ENCODE data around the gene OLFM4.

OLFM4 gene

GRCh38 chr13:53005626-53006025 lies 23.0 kb upstream of the OLFM4 start:
- H3K27ac ChIP-seq (ENCODE audit: extremely low read depth, low read depth, low read length): no peak overlapping the region
- H3K4me1 ChIP-seq (ENCODE audit: control insufficient read depth, insufficient read depth, low read length): no peaks in the 10 kb centered on the region
- POLR2A ChIA-PET: no interaction called here
- CTCF ChIA-PET: interaction anchor here (0.7 to 1.0 kb wide), 2 partner anchors 26 to 37 kb away, joined by 4 to 6 read pairs; no protein-coding TSS in a partner anchor
- TF ChIP-seq ZNF692 (tag by site-specific recombination; IDR thresholded peaks at IDR 0.05) (no peak), ZNF626 (tag by site-specific recombination; IDR thresholded peaks at IDR 0.05) (no peak), ZNF350 (tag by site-specific recombination; IDR thresholded peaks at IDR 0.05) (no peak), ZNF449 (tag by site-specific recombination; IDR thresholded peaks at IDR 0.05) (no peak), ZFP69B (tag by site-specific recombination; IDR thresholded peaks at IDR 0.05) (no peak), BCL11A (tag by site-specific recombination; IDR thresholded peaks at IDR 0.05; ENCODE audit: low read depth) (no peak), ZNF274 (IDR thresholded peaks at IDR 0.05; ENCODE audit: low read length) (no peak), ZNF274 (tag by site-specific recombination; IDR thresholded peaks at IDR 0.05; ENCODE audit: borderline replicate concordance) (no peak), KLF17 (tag by site-specific recombination; IDR thresholded peaks at IDR 0.05) (no peak), ZNF843 (tag by site-specific recombination; IDR thresholded peaks at IDR 0.05) (no peak), ZIC2 (tag by site-specific recombination; IDR thresholded peaks at IDR 0.05) (no peak), ZNF140 (tag by site-specific recombination; IDR thresholded peaks at IDR 0.05) (no peak), ZNF335 (tag by site-specific recombination; conservative IDR thresholded peaks at IDR 0.05) (no peak), ZNF660 (tag by site-specific recombination; IDR thresholded peaks at IDR 0.05) (no peak), ZNF623 (tag by site-specific recombination; IDR thresholded peaks at IDR 0.05) (no peak)
- no peak overlapping the region for H3K4me3 ChIP-seq (ENCODE audit: low read depth, low read length)
- H3K36me3 ChIP-seq (ENCODE audit: control insufficient read depth in 2 of 2, insufficient read depth in 1 of 2, low read length in 2 of 2): no peaks in the 10 kb centered on the region
- H3K9me3 ChIP-seq (ENCODE audit: control insufficient read depth, insufficient read depth, low read depth, low read length): no peaks in the 10 kb centered on the region

GRCh38 chr13:53007872-53008271 lies 20.7 kb upstream of the OLFM4 start:
- Histone ChIP-seq H3K4me1 (ENCODE audit: control insufficient read depth, insufficient read depth, low read length) (no peaks in the 10 kb centered on the region), H3K4me3 (ENCODE audit: low read depth, low read length) (no peak overlapping the region), H3K27ac (ENCODE audit: extremely low read depth, low read depth, low read length) (no peak overlapping the region), H3K9me3 (ENCODE audit: control insufficient read depth, insufficient read depth, low read depth, low read length) (no peaks in the 10 kb centered on the region), H3K36me3 (ENCODE audit: control insufficient read depth in 2 of 2, insufficient read depth in 1 of 2, low read length in 2 of 2) (no peaks in the 10 kb centered on the region)
- TF ChIP-seq SP2 (tag by site-specific recombination; IDR thresholded peaks at IDR 0.05) (no peak), ZNF416 (tag by site-specific recombination; IDR thresholded peaks at IDR 0.05) (no peak), KLF9 (tag by site-specific recombination; IDR thresholded peaks at IDR 0.05; ENCODE audit: low read depth) (no peak), GLI4 (tag by site-specific recombination; IDR thresholded peaks at IDR 0.05) (no peak), ZNF768 (tag by site-specific recombination; IDR thresholded peaks at IDR 0.05) (no peak), ZNF366 (tag by site-specific recombination; conservative IDR thresholded peaks at IDR 0.05) (no peak), ZIC2 (tag by site-specific recombination; IDR thresholded peaks at IDR 0.05) (no peak), ZNF704 (tag by site-specific recombination; IDR thresholded peaks at IDR 0.05) (no peak), KLF16 (tag by site-specific recombination; IDR thresholded peaks at IDR 0.05) (no peak), ZBTB8A (tag by site-specific recombination; IDR thresholded peaks at IDR 0.05) (no peak), ZNF148 (tag by site-specific recombination; IDR thresholded peaks at IDR 0.05; ENCODE audit: borderline replicate concordance) (no peak), ZFHX2 (tag by site-specific recombination; conservative IDR thresholded peaks at IDR 0.05) (no peak), ZNF112 (tag by site-specific recombination; IDR thresholded peaks at IDR 0.05) (no peak)
- POLR2A ChIA-PET: no interaction called here
- CTCF ChIA-PET: no interaction called here

All from HEK293 (cell line).